CD4-positive, alpha-beta T cell treated with Interleukin-4 for 4 hours (primary cell): ENCODE measurements around the gene HILPDA.
"Not testable (repeated sequence)": the region's sequence is repeated elsewhere in the genome, so short reads cannot be mapped to it uniquely, and the experiment has no call there.

Experiments
- DNase-seq: peaks from one replicate; pipeline ENCODE4 v3.0.0-alpha.2; 2020

HILPDA gene

DNA sequence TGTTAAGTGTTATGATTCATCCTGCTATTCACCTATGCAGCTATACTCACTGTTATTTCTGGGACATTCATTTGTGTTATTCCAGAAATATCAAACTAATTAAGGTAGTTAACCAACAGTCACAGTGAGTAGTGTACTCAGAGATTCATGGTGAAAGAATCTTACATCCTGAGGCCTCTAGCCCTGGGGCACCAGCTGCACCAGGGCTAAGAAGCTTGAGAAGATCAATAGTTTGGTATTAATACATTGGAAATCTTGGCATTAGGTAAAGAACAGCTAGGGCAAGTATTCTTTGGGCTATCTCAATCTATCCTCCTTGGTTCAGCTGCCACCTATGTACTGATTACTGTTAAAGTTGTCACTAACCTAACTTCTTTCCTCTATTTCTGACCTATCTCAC, 11.2 kb downstream of the HILPDA start:
- DNase-seq, result not testable (repeated sequence)

DNA sequence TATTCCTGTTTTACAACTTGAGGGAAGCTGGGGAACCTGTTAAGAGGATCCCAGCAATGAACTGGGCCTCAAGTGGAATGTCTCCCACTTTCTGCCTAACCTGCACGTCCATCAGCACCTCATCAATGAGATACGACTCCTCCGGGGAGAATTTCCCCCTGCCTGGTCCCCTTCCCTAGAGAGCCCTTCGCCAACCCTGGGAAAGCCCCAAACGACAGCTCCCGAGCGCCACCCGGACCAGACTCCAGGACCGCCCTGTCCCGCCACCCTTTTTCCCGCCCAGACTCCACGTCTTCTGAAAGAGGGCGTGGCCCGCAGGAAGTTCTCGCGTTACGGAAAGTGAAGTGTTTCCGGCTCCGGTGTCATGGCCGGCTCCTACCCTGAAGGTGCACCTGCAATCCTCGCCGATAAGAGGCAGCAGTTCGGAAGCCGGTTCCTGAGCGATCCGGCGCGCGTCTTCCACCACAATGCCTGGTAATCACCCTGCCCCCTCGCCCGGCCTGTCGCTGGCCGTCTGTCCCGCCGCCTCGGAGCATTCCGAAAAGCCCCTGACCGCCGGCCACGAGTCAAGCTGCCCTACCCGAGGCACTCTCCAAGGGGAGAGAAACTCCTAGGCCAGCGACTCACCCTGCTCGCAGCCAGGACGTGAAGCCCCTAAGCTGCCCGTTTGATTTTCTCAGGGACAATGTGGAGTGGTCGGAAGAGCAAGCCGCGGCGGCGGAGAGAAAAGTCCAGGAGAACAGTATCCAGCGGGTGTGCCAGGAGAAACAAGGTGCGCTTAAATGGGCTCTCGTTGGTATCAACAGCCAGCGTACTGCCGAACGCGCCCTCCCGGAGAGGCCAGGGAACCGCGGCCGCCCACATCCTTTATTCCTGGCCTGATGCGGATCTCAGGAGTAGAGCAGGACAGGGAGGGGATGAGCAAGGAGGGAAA, 21.0 kb downstream of the HILPDA start, which contains the start of gene METTL2B:
METTL2B (plus strand) TSS at position 347 of the 934 bp plus-strand sequence; CDS start at position 365, 18 bp downstream.
- peak; percentile 90 for DNase-seq

DNA sequence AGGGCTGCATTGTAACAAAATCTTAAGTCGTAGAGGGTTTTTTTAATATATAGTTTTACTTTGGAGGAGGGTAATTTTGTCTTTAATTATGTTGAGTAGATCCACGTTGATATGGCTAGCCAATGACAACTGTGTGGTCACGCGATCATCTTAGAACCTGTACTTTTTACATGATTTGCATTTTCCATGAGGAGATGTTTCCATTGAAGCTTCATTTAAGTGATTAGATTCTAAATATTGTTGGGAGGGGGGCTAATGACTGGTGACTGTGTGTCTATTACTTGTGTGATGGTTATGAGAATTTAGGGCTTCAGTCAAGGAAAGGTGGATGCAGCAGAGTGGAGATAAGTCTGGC, 21.6 kb downstream of the HILPDA start:
- DNase-seq, result not testable (repeated sequence)

DNA sequence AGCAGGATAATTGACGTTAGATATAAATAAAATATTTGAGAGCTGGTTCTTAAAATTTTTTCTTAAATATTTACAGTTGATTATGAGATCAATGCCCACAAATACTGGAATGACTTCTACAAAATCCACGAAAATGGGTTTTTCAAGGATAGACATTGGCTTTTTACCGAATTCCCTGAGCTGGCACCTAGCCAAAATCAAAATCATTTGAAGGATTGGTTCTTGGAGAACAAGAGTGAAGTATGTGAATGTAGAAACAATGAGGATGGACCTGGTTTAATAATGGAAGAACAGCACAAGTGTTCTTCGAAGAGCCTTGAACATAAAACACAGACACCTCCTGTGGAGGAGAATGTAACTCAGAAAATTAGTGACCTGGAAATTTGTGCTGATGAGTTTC, 23.4 kb downstream of the HILPDA start:
- DNase-seq, result not testable (repeated sequence)

DNA sequence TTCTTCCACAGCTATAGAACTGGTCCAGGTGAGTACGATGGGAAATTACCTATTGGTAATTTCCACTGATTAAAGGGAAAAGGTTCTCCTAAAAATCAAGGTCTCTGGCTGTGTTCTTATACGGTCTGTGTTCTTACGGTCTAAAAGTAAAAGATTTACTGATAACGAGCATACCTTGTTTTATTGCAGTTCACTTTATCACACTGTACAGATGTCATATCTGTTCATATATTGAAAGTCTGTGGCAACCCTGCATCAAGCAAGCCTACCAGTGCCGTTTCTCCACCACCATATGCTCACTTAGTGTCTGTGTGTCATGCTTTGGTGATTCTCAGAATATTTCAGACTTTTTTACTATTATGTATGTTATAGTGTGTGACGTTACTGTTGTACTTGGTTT, 32.5 kb downstream of the HILPDA start:
- not testable (repeated sequence) for DNase-seq

DNA sequence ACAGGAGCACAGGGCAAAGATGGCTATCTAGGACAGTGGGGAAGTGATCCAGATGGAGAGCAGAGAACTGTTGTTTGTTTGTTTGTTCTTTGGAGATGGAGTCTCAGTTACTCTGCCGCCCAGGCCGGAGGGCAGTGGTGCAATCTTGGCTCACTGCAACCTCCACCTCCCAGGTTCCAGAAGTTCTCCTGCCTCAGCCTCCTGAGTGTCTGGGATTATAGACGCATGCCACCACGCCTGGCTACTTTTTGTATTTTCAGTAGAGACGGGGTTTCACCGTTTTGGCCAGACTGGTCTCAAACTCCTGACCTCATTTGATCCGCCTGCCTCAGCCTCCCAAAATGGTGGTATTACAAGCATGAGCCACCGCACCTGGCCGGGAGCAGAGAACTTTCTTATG, 41.7 kb downstream of the HILPDA start:
- no peak for DNase-seq

DNA sequence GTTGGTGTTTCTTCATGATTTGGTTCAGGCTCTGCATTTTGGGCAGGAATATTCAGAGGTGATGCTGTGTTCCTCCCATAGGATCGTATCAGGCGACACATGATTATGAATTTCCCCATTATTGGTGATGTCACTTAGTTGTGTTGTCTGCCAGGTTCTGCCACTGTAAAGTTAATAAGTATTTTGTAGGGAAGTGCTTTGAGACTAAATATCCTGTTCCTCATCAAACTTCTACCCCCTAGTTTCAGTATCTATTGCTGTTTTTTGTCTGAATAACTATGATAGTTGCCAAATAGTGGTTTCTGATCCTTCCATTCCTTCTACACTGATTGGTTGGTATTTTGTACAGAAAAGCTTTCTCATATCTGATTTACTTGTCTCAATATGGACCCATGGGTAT, 49.7 kb downstream of the HILPDA start:
- DNase-seq, result not testable (repeated sequence)

DNA sequence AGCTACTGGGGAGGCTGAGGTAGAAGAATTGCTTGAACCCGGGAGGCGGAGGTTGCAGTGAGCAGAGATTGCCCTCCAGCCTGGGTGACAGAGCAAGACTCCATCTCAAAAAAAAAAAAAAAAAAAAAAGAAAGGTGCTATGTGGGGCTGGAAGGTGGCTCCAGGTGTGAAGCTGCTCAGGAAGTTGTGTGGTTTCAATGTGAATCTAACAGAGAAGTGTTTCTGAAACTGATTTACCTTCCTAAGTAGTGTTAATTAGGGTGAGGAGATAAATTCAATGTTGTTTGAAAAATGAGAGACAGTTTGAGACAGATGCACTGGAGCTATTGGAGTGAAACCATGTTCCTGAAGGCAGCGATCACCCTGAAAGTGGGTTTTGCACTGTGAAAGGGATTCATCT, 51.1 kb downstream of the HILPDA start:
- DNase-seq, result peak; percentile 43

DNA sequence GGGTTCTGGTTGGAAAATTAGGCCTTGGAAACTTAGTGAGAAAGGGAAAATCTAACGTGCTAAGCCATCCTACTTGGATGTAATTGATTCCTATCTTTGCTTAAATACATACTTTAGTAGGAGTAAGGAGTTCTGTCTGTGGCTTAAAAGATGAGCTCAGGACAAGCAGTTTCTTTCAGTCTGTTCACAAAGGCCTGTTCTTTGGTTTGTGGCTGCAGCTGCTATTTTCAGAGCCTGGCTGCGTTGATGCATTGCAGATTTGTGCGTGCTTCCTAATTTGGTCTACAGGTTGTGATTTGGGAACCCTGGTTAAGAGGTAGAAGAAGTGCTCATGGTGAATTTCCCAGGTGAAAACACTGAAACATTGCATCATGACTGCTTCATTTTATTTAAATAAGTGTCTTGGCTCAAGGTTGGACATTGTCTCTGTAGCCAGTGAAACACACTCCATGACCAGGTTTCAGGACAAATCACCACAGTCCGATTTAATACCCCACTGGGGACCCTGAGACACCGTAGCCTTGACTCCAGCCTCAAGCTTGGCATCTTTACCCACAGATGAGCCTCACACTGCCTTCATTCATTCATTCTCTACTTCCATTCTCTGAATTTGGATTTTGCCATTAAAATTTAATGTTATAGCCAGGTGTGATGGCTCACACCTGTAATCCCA, 51.8 kb downstream of the HILPDA start:
- not testable (repeated sequence) for DNase-seq
